ENCODE measurements around the gene PDP2.

DNA sequence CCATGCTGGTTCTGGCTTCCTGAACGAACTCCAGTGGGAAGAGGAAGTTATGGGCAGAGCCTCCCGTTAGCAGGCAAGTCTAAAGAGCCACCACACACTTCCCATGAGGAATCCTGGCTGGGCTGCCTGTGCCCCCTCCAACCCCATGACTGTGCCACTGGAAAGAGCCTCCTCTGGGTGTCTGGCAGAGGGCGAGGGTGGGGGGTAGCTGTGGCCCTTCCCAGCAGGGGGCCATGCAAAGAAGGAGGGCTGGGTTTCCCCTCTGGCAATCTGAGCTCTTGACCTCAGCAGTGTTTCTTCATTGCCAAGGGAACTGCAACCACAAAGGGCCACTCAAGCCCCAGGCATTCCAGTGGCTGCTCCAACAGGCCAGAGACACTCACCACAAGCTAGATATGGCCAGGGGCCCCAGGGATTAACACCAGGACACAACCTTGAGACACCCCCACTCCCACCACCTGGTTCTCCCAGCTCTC is 46.7 kb downstream of the PDP2 start:
- TF ChIP-seq POLR2A (IDR thresholded peaks at IDR 0.05) (no peak), POLR2AphosphoS5 (IDR thresholded peaks at IDR 0.05) (no peak)
- TF ChIP-seq, protein P1, sequence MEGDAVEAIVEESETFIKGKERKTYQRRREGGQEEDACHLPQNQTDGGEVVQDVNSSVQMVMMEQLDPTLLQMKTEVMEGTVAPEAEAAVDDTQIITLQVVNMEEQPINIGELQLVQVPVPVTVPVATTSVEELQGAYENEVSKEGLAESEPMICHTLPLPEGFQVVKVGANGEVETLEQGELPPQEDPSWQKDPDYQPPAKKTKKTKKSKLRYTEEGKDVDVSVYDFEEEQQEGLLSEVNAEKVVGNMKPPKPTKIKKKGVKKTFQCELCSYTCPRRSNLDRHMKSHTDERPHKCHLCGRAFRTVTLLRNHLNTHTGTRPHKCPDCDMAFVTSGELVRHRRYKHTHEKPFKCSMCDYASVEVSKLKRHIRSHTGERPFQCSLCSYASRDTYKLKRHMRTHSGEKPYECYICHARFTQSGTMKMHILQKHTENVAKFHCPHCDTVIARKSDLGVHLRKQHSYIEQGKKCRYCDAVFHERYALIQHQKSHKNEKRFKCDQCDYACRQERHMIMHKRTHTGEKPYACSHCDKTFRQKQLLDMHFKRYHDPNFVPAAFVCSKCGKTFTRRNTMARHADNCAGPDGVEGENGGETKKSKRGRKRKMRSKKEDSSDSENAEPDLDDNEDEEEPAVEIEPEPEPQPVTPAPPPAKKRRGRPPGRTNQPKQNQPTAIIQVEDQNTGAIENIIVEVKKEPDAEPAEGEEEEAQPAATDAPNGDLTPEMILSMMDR (IDR thresholded peaks at IDR 0.05), result no peak
